Stimulated activated naive CD4-positive, alpha-beta T cell treated with Interleukin-2 at 50 U/mL for 16 hours (primary cell): ENCODE measurements around the gene AFTPH.

ENCODE experiments used
- DNase-seq: peaks from one replicate; lab custom pipeline; 2025; lab: John Stamatoyannopoulos, UW

Gene AFTPH, protein sequence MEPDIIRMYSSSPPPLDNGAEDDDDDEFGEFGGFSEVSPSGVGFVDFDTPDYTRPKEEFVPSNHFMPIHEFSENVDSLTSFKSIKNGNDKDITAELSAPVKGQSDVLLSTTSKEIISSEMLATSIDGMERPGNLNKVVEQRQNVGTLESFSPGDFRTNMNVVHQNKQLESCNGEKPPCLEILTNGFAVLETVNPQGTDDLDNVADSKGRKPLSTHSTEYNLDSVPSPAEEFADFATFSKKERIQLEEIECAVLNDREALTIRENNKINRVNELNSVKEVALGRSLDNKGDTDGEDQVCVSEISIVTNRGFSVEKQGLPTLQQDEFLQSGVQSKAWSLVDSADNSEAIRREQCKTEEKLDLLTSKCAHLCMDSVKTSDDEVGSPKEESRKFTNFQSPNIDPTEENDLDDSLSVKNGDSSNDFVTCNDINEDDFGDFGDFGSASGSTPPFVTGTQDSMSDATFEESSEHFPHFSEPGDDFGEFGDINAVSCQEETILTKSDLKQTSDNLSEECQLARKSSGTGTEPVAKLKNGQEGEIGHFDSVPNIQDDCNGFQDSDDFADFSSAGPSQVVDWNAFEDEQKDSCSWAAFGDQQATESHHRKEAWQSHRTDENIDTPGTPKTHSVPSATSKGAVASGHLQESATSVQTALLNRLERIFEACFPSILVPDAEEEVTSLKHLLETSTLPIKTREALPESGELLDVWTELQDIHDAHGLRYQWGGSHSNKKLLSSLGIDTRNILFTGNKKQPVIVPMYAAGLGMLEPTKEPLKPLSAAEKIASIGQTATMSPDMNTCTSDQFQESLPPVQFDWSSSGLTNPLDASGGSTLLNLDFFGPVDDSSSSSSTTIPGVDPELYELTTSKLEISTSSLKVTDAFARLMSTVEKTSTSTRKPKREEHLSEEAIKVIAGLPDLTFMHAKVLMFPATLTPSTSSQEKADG

DNA sequence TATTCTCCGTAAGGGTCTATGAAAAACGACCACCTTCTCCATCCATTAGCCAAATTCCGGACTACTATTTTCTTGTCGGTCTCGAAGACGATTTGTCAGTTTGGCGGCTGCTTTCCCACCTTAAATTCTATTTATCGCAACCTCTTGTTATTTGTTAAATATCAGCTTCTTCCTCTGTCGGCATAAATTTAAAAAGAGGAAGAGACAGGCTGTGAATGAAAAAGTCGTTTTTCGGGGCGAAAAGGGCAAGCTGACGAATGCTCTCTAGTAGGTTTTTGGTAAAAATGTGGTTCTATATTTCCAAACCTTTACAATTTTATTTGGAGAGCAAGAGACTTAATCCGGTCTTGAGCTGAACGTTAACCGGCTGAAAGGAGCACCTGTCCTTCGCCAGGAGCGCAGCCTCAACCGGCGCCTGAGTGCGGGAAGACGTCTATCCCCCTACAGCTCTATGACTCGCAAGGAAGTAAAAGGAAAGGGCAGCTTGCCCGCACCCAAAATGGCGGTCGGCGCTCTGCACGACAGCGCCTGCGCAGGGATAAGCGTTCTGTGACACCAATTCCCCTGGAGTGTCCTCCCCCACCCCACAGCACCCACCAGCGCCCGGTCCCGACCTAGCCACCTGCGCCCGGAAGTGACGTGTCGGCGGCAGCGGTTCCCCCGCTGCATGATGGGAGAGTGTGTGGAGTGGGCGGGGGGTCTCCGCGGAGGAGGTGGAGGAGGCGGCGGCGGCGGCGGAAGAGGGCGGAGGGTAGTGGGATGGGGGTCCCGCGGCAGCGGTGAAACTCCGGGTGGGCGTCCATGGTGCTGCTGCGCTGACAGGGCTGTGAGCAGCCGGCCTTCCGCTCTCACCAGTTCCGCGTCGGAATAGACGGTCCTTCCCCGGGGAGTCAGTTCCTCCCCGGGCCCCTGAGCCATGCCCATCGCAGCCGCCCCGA, at the start of gene AFTPH:
Gene AFTPH (plus strand): TSS at position 663 of the 938 bp plus-strand sequence. CDS start 27,147 bp downstream, outside the sequence.
- DNase-seq, result peak; percentile 99

DNA sequence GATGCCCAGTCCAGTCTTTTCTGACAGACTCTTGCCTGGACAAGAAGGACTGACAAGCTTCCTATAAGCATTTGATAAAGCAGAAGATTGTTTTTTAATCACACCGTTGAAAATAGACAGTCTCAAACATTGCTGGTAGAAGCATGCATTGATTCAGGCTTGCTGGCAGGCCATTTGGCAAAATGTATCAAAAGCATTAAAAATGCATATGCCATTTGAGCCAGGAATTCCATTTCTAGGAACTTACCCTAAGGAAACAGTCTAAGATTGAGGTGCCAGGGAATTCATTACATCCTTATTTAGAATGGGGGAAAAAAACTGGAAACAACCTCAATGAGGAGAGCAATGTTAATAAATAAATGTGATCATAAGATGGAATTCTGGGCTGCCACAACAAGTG, 49.5 kb upstream of the AFTPH start:
- no peak for DNase-seq

DNA sequence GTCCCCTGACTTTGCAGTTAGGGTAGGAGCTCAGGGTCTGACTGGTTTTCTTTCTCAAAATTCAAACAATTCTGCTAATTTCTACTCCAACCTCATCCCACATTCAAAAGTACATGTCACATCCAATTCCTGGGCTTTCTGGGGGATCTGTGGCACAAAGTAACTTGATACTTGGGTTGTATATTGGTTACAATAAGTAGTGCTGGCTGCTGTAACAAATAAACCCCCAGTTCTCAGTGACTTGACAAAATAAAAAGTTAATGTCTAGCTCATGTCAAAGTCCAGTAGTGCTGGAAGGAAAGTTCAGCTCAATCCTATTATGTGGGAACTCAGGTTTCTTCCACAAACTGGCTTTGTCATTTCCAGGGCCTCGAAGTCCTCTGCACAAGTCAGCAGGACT, 47.1 kb upstream of the AFTPH start:
- no peak for DNase-seq

DNA sequence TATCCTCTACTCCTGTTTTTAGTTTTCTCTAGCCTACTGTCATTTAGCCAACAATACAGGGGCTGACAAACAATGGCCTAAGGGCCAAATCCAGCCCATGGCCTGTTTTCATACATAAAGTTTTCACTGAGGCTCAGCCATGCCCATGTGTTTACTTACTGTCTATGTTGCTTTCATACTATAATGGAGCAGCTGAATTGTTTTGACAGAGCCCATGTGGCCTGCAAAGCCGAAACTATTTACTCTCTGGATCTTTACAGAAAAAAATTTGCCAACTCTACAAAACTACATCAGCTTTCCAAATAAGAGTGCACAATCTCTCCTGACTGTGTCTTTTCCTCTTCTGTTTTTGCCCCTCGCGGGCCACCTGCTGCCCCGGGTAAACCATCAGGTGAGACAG, 46.1 kb upstream of the AFTPH start:
- DNase-seq, result no peak

DNA sequence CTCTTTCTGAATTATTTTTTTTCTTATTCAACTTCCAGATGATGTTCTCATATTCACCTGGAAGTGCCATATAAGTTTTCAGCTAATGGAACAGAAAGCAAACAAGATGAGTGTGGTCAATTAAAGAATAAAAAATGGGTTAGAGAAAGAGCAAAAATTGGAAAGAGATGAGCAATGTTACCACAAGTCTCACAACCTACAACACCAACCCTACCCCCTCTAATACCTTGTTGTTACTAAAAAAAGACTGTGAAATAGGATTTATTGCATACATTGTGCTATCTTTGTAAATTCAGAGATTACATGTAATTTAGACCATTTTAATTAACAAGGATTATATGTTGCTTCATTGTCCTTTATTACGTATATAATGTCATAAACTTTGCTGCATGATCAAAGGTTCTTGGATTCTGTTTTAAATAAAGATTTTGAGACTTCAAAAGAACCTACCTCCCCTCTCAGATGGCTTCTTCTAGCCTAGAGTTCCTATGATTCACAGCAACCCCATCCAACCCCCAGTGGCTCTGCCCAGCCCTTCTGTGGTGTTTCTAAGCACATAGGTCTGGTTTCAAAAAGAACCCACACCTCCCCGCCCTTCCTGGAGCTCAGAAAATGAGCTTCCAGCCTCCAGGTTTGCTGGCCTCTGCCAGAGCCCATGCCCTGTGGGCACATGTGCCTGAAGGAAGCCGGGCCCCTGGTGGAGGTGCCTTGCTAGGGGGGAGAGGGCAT, 45.5 kb upstream of the AFTPH start:
- no peak for DNase-seq

DNA sequence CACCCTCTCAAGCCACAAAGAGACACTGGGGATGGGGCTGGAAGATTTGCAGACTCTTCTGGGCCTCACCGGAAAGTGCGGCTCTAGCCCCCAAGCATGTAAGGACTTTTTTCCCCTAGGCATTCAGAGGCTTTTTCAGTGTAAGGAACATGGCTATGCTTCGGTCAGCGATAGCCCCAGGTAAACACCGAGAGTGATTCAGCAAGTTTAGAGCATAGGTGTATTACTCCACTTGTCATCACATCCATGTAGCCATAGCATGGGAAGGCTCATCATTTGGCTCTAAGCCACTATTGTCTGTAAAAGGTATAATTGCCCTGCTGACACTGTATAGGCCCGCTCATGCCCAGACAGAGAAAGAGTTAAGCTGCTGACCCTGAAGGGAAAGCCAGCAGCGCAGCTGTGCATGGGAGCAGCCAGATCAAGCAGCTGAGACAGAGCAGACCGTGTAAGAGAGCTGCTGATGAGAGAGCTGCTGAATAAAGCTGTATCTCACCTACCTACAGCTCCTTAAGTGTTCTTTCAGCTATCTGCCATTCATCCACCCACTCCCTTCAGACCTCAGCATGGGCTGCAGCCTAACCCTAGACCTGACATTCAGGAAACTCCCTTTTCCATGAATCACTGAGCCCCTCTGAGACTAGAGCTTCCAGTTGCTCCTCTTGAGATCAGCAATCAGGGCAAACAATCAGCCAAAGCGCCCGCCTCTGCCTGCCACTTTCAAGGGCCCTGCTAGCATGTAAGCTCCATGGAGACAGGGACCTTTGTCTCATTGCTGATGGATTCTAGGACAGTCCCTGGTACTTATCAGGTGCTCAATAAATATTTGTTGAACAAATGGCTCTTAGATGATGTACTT, 44.6 kb upstream of the AFTPH start:
- DNase-seq, result no peak

DNA sequence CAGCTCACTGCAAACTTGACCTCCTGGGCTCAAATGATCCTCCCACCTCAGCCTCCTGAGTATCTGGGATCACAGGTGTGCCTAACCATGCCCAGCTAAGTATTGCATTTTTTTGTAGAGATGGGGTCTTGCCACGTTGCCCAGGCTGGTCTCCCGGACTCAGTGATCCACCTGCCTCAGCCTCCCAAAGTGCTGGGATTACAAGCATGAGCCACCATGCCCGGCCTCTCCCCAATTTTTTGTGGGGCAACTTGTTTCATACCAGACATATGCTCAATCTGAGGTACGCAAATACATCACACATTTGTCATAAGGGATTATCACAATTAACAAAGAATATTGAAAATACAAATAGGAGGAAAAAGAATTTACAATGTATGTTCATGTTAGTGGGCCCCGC, 42.5 kb upstream of the AFTPH start:
- DNase-seq, result no peak

DNA sequence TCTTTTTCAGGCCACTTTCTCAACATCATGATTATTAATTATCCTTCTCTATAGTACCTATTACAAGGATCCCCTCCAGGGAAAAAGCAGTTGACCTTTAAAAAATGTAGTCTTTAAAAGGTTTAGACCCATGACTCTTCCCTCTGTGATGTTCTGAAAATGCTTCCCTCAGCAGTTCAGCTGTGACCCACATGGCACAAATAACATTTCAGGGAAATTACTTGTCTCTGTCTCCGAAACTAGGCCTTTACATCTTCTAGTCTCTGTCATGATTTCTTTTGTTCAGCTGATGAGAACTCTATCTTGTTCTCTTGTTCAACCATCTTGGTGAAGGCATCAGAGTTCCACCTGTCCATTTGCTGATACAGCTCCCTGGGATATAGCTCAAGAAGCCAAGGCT, 41.9 kb upstream of the AFTPH start:
- DNase-seq, result no peak

DNA sequence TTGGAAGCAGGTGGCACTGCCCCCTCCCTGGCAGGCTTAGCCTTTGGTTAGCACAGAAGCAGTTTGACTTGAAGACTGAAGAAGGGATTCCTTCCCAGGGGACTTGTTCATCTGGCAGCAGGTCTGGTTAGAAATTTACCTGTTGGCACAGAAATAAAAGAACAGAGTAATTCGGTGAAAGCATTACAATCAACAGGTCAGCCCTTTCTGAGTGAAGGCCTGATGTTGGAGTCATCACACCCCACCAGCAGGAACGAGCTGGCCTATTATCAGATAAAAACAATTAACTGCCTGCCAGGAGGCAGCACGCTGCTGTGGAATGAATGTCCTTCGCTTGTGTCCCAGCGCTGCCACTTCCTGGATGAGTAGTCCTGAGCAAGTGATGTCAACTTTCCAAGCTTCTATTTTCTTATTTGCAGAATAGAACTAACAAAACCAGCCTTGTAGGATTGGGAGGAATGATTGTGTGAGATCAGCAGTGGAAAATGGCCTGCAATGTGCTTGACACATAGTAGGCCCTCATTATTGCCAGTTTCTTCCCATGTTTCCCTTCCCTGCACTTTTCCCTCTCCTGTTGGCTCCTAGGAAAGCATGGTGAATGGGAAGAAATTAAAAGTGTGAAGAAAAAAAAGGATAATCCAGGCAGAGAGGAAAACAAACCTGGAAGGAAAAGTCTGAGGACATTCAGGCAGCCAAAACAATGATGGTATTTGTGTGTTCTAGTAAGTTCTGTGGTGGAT, 41.2 kb upstream of the AFTPH start:
- DNase-seq, result no peak

DNA sequence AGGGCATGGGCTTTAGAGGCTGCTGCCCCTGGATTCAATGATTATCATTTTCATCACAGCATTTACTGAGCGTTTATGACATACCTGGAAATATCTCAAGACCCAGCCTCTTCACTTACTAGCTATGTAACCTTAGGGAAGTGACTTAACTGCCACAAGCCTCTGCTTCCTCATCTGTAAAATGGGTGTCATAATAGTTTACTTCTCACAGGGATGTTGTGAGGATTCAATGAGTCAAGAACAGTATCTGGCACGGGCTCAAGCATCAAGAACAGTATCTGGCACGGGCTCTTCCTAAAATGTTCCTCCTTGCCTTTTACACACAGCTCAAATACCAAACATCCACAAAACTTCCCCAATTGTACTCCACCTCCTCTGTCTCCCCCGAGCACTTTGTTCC, 38.8 kb upstream of the AFTPH start:
- DNase-seq, result no peak

DNA sequence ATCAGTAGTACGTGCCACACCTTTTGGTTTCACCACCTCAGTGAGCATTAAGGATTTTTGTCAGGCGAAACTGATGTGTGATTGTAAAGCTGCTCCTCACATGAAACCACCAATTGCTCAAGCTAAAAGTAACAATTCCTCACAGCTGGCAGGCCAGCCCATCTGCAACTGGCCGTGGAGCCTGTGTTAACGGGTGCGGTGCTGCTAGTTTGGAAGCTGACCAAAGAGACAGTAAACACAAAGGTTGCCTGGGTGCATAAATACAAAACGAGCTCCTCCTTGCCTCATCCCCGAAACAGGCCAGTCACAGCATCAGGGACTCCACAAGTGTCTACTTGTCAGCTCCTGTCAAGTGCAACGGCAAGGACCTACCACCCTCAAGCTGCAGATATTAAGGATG, 38.2 kb upstream of the AFTPH start:
- no peak for DNase-seq

DNA sequence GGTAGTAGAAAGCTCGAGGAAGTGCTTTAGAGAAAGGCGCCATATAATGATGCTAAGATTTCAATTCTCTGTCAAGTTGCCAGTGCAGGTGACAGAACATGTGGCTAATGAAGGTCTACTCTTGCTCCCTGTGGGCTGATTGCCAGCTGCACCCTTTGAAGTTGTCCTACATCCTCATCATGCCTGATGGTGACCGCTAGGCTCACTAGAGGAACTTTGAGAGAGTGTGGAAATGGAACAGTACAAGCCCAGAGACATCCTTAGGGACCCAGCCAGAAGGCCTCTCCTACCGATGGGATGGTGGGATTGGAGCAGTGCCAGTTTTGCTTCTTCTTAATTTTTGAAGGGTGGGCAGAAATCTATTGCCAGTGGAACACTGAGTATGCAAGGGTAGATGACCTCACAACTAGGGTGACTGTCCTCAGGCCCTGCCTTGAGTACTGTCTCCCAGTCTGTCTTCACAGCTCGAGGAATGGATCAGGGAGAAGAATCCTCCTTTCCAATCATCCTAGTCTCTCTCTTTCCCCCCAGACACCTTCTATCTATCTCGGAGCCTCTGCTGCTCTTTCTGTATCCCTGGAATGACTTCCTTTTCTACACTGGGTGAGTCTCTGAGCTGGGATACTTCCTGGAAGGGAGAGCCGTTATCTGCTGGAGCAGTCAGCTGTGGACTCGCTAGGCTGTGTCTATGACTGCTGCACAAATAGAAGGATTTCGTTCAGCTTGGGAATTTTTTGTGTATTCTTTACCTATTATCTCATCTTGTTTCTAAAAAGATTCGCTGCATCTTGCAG, 36.7 kb upstream of the AFTPH start:
- DNase-seq, result no peak

DNA sequence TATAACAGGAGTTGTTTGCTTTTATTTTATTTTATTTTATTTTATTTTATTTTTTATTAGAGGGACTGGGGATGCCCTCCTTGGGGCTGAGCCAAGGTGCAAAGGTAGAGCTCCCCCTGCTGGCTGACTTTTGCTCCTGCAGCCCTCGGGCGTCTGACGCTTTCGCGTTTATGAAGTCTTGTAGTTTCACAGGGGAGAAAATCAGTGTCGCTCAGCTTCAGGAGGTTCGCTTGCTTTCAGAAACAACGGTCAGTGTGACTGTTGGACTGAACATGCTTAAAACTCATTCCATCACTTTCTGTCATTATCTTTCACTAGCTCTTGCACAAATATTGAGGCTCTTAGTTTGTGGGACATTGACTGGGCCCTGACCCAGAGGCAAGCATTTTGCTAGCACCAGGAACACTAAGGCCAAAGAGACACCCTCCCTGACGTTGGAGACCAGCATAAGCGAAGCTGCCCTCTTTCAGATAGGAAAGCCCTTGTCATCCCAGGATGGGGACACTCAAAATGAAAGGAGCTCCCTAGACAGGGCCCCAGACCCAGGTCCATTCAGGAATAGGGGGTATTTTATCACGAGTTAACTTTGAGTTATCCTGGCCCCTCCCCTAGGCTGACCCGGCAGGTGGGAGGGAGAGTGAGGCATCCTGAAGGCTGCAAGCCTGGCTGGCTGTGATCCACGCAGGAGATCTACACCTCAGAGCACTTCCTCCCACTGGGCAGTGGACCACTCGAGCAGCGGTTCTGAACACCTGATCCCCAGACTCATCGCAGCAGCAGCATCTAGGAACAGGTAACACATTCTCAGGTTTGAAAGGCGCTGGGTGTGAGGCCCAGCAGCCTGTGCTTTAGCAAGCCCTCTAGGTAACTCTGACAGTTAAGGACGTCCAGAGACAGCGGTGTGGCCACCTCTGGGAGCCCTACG, 35.8 kb upstream of the AFTPH start:
- peak; percentile 69 for DNase-seq

DNA sequence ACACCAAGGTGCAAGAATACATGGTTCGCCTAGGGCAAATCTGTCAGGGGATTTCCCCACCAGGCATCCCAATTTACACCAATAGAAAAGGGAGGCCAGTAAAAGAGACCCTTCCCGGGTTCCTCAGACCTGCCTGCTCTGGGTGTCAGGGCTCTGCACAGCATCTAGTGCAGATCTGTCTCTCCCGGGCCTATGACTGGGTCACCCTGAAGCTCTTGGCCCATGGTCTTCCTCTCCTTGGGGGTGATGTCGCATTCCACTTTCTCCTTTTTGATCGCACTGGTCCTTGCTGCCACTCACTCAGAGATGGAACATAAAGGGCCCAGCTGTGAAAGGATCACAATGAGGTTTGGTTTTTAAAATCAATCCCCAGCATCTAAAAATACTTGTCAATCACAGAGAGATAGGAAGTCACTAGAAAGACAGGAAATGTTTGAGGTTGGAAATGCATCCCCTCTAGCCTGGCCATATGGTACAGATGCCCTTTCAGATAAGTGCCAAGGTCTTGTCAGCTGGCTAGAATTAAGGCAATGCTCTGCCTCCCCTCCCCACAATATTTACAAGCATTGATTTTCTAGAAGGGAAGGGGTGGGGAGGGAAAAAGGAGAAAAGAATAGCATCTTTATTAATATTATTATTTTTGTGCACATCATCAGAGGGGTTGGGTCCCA, 34.9 kb upstream of the AFTPH start:
- DNase-seq, result no peak

DNA sequence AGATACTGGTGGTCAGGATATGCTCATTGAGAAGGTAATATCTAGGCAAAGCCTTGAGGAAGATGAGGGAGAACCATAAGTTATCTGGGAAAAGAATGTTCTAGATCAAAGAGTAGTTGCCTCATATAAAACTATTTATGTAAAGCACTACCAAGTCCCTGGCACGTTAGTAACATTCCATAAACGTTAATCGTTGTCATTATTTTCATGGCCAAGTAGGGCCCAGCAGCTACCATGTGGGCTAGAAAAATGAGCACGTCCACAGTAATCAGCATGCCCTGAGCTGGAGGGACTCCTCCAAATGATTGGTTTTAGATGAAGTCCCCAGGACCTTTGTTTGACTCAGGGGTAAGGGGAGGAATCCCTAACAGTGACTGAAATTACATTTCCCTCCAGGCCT, 32.7 kb upstream of the AFTPH start:
- DNase-seq, result no peak

DNA sequence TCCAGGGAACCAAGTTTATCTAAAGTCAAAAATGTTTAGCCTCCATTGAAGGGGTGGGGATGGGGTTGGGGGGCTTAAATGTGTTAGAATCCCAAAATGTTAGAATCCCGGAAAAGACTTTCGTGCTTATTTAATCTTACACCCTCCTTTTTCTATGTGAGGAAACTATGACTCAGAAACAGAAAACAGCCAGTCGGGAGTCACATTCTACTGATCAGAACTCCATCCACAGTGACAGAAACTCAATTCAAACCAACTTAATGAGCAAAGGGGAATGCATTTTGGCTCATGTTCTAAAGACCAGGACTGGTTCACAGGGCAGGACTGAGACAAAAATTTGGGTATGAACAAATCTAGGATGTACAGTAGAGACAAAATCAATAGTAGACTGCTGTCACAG, 31.9 kb upstream of the AFTPH start:
- DNase-seq, result no peak

DNA sequence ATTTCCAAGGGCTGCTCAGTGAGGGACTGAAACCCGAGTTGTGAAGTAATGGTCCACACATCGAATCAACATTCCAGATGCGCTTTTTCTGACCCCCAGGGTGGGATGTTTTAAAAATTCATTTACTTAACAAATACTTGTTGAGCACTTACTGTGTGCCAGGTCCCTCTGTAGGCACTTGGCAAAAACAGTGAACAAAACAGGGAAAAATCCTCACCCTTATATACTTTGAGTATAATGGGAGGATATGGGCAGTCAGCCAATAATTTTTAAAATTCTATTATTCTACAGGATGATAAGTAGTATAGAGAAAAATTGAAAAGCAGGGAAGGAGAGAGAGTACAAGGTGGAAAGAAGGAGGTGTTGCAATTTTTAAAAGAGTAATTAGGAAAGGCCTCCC, 31.3 kb upstream of the AFTPH start:
- DNase-seq, result no peak
